ENCODE data around the gene KRTAP21-2. TPM values are rescaled to one million over a fixed set of nuclear protein-coding genes. Genes with fewer than 3 reads are reported as not detected.

Gene KRTAP21-2
- total RNA-seq, 1 experiment from 2014 or later = not detected

DNA sequence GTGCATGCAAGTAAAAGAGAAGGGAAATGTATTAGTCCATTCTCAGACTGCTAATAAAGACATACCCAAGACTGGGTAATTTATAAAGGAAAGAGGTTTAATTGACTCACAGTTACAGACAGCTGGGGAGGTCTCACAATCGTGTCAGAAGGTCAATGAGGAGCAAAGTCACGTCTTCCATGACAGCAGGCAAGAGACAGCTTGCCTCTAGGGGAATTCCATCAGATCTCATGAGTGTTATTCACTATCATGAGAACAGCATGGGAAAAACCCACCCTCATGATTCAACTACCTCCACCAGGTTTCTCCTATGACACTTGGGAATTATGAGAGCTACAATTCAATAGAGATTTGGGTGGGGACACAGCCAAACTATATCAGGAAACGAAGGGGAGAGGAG is 36.6 kb downstream of the KRTAP21-2 start:
- H3K36me3 ChIP-seq (ENCODE audit: control insufficient read depth in 1 of 2, insufficient read depth in 2 of 2, low read length in 2 of 2) = no peaks in the 10 kb centered on the region
- no peak overlapping the region for H3K27ac ChIP-seq (ENCODE audit: low read depth, low read length)
- intact Hi-C loops (cut with micrococcal nuclease) = no loop called here
- DNase-seq (ENCODE audit: low read depth, low spot score) (no peak), ATAC-seq (no peak)
- BruUV-seq (replicated peaks) = no TSS peak
- H3K9ac ChIP-seq (ENCODE audit: low read length) = no peak overlapping the region
- ChIA-PET POLR2A (no interaction called here), CTCF (no interaction called here), RAD21 (ENCODE audit: low non-redundant PET in 1 of 2, low total read pairs in 2 of 2, uncharacterized antibody in 2 of 2, unreplicated experiment in 2 of 2) (no interaction called here)
- peaks cover 0 to 11% of the 10 kb centered on the region in 2 experiments; a peak in 2 of 4 replicates for H3K9me3 ChIP-seq (ENCODE audit: control insufficient read depth in 1 of 2, insufficient read depth in 1 of 2, low read depth in 1 of 2, low read length in 2 of 2)
- TF ChIP-seq CBX3 (IDR thresholded peaks at IDR 0.05; ENCODE audit: low read depth) (no peak), ZNF274 (IDR thresholded peaks at IDR 0.05; ENCODE audit: low read depth, low read length) (no peak), SRF (IDR thresholded peaks at IDR 0.05; ENCODE audit: low read depth) (no peak), JUND (IDR thresholded peaks at IDR 0.05) (no peak), ZFX (IDR thresholded peaks at IDR 0.05) (no peak), RAD21 (IDR thresholded peaks at IDR 0.05; ENCODE audit: low read depth) (no peak), POLR2AphosphoS5 (IDR thresholded peaks at IDR 0.05; ENCODE audit: low read depth, low read length) (no peak), SP1 (IDR thresholded peaks at IDR 0.05; ENCODE audit: low read depth) (no peak), YY1 (IDR thresholded peaks at IDR 0.05; ENCODE audit: extremely low read depth, insufficient replicate concordance, low read depth, low read length) (no peak), EGR1 (IDR thresholded peaks at IDR 0.05; ENCODE audit: low read depth) (no peak), SIN3A (IDR thresholded peaks at IDR 0.05; ENCODE audit: low read depth) (no peak), ELF1 (IDR thresholded peaks at IDR 0.05; ENCODE audit: borderline replicate concordance, low read depth) (no peak), FOSL1 (IDR thresholded peaks at IDR 0.05; ENCODE audit: low read depth) (no peak), CEBPB (IDR thresholded peaks at IDR 0.05; ENCODE audit: low read depth) (no peak)
- TF ChIP-seq, protein P1, sequence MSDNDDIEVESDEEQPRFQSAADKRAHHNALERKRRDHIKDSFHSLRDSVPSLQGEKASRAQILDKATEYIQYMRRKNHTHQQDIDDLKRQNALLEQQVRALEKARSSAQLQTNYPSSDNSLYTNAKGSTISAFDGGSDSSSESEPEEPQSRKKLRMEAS (IDR thresholded peaks at IDR 0.05) = no peak
- TF ChIP-seq, protein P2, sequence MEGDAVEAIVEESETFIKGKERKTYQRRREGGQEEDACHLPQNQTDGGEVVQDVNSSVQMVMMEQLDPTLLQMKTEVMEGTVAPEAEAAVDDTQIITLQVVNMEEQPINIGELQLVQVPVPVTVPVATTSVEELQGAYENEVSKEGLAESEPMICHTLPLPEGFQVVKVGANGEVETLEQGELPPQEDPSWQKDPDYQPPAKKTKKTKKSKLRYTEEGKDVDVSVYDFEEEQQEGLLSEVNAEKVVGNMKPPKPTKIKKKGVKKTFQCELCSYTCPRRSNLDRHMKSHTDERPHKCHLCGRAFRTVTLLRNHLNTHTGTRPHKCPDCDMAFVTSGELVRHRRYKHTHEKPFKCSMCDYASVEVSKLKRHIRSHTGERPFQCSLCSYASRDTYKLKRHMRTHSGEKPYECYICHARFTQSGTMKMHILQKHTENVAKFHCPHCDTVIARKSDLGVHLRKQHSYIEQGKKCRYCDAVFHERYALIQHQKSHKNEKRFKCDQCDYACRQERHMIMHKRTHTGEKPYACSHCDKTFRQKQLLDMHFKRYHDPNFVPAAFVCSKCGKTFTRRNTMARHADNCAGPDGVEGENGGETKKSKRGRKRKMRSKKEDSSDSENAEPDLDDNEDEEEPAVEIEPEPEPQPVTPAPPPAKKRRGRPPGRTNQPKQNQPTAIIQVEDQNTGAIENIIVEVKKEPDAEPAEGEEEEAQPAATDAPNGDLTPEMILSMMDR (IDR thresholded peaks at IDR 0.05 in 2 of 3, conservative IDR thresholded peaks at IDR 0.05 in 1 of 3; ENCODE audit: borderline replicate concordance in 1 of 3, insufficient read depth in 1 of 3, low read depth in 2 of 3, low read length in 2 of 3) = no peak
- TF ChIP-seq, protein P3, sequence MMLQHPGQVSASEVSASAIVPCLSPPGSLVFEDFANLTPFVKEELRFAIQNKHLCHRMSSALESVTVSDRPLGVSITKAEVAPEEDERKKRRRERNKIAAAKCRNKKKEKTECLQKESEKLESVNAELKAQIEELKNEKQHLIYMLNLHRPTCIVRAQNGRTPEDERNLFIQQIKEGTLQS (IDR thresholded peaks at IDR 0.05) = no peak
- no peak overlapping the region for H2AFZ ChIP-seq (ENCODE audit: low read depth, low read length, poor library complexity, severe bottlenecking)
- H3K4me3 ChIP-seq (replicated peaks in 1 of 2; ENCODE audit: low read depth in 1 of 2, low read length in 2 of 2) = no peak overlapping the region
- H4K20me1 ChIP-seq (ENCODE audit: insufficient read depth) = no peaks in the 10 kb centered on the region
- no peaks in the 10 kb centered on the region for H3K9me2 ChIP-seq (ENCODE audit: insufficient read depth)
- no peaks in the 10 kb centered on the region for H3K27me3 ChIP-seq (ENCODE audit: insufficient read depth, low read length)
- no peaks in the 10 kb centered on the region for H3K79me2 ChIP-seq (ENCODE audit: insufficient read depth, low read length)
- no peak overlapping the region for H3K4me2 ChIP-seq (ENCODE audit: low read length)
- H3K4me1 ChIP-seq (ENCODE audit: control insufficient read depth in 1 of 2, insufficient read depth in 2 of 2, low read length in 2 of 2) = no peaks in the 10 kb centered on the region

All from HCT116 (cell line).